ENCODE results near the gene C19orf67.

- TF ChIP-seq CTCF (conservative IDR thresholded peaks at IDR 0.05; ENCODE audit: low read depth in 2 of 2) (peak; percentile 45 to 50), EZH2phosphoT487 (IDR thresholded peaks at IDR 0.05; ENCODE audit: unreplicated experiment) (no peak)
Measured at GRCh38 chr19:14089412-14089661, 3.8 kb upstream of the C19orf67 start.
